GM18951 (cell line): ENCODE data around the gene SYNGR2.

Experiments used
- POLR2A ChIP-seq: IDR thresholded peaks from 4 replicates; pipeline ENCODE4 v1.6.1; 2011; ENCODE audit warnings: mild to moderate bottlenecking; ENCODE audit not compliant: insufficient read length, insufficient read depth; ENCODE audit errors: extremely low read depth
- in situ Hi-C: fragments of 300-500 bp; cut with MboI; formaldehyde crosslinking; loops from one replicate; pipeline ENCODE4 v1.12.0; 2022; ENCODE audit warnings: low sequenced_read_pairs, mixed read lengths, inconsistent platforms; ENCODE audit not compliant: unreplicated experiment

SYNGR2 gene, protein sequence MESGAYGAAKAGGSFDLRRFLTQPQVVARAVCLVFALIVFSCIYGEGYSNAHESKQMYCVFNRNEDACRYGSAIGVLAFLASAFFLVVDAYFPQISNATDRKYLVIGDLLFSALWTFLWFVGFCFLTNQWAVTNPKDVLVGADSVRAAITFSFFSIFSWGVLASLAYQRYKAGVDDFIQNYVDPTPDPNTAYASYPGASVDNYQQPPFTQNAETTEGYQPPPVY

DNA sequence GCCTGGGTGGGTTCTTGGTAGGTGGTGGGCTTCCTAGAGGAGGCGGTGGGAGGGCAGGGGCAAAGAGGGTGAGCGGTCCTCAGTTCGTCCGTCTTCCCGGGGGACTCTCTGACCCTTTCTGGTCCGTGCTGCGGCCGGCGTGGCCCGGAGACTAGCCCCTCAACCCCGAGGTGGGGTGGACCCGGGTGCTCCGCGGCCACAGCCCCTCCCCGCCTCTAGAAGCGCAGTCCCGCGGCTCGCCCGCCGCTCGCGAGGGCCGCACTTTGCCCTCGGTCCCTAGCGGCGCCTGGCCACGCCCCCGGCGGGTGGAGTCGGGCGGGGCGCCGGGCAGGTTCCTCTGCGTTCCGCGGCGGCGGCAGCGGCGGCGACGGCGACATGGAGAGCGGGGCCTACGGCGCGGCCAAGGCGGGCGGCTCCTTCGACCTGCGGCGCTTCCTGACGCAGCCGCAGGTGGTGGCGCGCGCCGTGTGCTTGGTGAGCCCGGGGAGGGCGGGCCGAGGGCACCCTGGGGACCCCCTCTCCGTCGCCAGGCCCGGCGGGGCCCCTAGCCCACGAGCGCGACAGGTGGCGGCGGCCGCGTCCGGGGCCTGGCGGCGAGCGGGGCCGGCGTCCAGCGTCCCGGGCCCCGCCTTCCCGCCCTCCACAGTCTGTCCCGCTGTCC is at the start of gene SYNGR2:
SYNGR2 (plus strand) TSS at position 340 of the 661 bp plus-strand sequence; CDS start at position 376, 36 bp downstream.
- peak; percentile 87 for TF ChIP-seq POLR2A
- in situ Hi-C loops: no loop called here

DNA sequence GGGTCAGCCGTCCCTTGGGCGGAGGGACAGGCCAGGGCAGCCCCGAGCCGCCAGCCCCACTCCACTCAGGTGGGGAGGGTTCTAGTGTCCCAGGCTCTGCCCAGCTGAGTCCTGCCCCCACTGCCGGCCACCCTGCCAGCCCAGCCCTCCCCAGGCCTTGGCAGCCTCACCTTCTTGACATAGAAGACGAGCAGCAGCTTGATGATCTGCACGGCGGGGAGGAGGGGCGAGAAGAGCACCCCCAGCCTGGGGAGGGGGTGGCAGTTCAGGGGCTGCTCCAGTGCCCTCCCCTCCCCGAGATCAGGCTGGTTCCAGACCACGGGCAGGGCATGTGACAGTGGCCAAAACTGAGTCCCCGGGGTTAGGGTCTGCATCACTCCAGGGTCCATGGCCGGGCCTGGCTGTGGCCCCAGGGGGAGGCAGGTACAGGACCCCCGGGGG is 49.6 kb upstream of the SYNGR2 start:
- TF ChIP-seq POLR2A: peak; percentile 39
- in situ Hi-C loops: loop anchor here (5.0 kb wide), 1 partner anchor 63 kb away; no protein-coding TSS in a partner anchor

DNA sequence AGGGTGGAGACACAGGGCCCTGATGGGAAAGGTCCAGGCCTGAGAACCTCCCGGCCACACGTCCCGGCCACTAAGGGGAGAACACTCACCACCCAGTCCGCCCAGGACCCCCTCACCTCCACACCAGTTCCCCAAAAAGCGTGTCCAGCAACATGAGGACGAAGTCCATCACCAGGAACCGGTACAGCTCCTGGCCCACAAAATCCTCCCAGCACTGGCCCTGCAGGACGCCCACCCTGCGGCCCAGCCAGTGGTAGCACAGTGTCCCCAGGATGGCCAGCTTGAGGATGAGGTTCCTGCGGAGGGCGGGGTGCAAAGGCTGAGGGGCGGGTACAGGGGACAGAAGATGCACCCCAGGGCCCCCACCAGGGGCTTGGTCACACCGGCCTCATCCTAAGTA is 47.8 kb upstream of the SYNGR2 start:
- in situ Hi-C loops: no loop called here

DNA sequence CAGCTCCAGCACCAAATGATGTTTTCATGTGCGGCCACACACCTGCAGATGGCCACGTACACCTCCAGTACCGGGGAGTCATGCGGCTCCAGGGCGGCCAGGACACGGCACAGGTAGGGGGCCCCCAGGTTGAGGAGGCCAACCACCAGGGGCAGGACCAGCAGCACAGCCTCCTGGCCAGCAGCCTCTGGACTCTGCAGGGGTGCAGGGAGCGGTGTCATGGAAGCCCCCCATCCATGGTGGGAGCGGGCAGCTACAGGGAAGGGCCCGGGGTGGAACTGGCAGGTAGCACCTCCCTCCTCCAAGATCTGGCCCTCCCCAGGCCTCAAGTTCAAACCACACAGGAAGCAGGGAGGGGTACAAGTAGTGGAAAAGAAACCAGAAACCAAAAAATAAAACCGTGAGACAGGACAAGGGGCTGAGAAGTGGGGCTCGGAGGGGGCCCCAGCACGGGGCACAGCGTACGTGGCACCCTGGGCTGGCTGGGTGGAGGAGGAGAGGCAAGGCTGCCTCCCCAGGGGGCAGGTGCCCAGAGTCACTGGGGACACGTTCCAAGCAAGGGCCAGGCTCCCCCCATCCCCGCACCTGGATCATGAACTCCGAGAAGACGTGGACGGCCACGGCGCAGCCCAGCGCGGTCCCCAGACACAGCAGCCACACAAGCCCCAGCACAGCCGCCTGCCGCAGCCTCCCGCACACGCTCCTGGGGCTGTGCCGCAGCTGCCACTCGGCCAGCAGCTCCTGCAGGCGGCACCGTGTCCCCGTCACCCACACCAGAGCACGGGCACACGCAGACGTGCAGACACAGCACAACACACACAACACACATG is 47.2 kb upstream of the SYNGR2 start:
- peak; percentile 49 for TF ChIP-seq POLR2A
- in situ Hi-C loops: no loop called here

More for the DNA sequence above, 47.8 kb upstream of the SYNGR2 start:
- TF ChIP-seq POLR2A: no peak

DNA sequence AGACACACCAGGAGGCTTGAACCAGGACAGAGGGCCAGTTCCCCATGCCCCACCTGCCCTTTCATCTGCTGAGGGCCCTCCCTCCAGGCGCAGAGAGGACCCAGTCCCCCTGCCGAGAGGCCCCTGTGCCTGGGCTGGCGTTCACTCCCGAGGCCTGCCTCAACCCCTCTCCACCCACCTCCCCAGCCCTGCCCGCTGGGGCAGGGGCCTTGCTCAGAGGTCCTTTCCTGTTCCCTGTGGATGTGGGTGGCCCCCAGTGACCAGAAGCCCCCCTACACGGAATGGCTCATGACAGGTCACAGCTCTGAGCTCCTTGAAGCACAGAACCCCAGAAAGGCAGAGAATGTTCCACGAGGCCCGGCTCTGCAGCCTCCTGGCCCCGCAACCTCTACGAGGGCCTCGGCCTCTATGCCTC is 46.6 kb upstream of the SYNGR2 start:
- in situ Hi-C loops: no loop called here
- TF ChIP-seq POLR2A: no peak

DNA sequence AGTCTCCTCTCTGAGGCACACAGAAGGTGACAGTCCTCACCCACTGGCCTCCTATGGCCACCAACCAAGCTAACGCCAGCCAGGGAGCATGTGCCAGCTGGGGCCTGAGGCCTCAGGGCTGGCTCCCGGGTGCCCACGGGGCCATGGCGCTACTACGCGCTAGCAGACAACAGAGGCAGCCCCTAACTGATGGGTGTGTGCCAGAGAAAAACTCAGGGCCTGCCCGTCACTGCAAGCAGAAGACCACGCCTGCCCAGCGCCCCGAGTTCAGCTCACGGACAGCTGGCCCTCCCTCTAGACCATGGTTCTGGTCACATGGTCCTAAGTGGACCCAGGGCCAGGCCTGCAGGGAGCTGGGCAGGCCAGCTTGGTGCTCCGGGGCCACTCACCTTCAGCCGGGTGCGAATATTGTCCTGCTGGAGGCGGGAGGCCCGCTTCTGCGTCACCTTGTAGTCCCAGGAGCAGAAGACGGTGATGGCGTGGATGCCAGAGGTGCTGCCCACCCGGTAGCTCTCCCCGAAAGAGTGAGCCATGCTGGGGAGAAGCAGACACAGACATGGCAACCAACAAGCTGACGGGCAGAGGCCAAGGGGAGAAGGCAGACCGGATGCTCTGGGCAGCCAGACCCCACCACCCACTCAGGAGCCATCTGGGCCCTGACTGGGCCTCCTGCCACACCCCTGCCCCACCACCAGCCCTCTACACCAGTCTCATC is 46.0 kb upstream of the SYNGR2 start:
- no peak for TF ChIP-seq POLR2A
- in situ Hi-C loops: no loop called here

DNA sequence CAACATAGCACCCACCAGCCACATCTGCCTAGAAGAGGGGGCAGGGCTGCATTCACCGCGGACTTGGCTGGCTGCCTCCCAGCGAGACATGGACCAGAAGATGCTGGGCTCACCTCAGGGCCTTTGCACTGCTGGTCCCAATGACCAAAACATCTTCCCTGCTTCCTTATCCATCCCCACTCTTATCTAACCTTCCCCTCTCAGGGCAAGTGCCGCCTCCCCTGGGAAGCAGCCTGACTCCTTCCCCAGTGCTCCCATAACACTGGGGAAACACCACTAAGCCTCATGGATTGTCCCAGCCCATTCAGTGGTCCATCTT is 45.5 kb upstream of the SYNGR2 start:
- in situ Hi-C loops: no loop called here
- no peak for TF ChIP-seq POLR2A

DNA sequence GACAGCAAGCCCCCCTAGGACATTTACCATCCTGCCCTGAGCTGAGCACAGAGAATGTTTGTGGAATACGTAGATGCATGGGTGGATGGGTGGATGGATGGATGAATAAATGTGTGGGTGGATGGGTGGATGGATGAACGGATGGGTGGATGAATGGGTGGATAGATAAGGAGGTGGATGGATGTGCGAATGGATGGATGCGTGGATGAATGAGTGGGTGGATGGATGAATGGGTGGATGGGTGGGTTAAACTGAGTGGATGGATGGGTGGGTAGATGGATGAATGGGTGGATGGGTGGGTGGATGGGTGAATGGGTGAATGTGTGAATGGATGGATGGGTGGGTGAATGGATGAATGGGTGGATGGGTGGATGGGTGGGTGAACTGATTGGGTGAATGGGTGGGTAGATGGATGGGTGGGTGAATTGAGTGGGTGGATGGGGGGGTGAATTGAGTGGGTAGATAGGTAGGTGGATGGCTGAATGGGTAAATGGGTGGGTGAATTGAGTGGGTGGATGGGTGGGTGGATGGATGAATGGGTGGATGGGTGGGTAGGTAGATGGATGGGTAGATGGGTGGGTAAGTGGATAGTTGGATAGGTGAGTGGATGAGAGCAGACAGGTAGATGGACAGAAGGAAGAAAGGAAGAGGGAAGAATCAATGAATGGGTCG is 45.0 kb upstream of the SYNGR2 start:
- in situ Hi-C loops: no loop called here
- no peak for TF ChIP-seq POLR2A

DNA sequence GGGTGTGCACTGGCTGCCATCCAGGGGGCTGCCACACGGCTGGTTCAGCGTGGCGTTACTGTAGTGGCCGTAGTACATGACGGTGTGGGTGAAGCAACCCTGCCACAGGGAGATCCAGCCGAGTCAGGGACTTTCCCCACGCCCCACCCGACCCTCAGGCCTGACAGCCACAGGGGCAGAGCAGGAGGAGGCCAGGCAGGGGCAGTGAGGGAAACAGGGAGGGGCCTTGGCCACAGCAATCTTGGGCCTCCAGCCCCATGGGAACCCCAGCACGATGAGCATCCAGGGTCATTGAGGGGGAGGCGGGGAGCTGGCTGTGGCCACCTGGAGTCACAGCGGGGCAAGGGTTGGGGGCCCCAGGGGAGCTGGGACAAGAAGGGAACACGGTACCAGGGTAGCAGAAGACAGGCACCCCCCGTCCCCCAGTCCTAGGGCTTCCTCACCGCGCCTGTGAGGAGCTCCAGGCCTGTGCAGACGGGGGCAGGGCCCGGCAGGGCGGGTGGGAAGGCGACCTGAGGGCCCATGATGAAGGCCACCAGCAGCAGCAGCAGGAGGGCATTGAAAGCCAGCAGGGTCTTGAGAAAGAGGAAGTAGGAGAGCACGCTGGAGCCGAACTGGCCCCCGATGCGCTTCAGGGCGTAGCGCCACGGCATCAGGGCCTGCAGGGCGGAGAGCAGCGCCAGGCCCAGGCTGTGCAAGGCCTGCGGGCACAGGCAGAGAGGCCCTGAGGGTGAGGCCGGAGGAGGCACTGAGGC is 44.1 kb upstream of the SYNGR2 start:
- in situ Hi-C loops: no loop called here
- peak; percentile 31 for TF ChIP-seq POLR2A

DNA sequence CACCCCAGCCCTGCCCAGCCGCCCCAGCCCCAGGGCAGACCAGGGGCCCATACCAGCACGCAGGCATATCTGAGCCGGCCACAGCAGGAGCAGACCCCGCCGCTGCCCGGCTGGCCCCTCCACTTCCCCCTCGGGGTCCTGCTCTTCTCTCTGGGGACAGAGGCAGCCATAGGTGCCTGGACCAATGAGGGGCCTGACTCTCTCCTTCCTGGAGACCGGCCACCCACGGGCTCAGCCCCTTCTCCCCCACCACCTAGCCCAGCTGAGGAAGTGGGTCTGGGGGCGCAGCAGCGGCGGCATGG is 43.6 kb upstream of the SYNGR2 start:
- no peak for TF ChIP-seq POLR2A
- in situ Hi-C loops: no loop called here

DNA sequence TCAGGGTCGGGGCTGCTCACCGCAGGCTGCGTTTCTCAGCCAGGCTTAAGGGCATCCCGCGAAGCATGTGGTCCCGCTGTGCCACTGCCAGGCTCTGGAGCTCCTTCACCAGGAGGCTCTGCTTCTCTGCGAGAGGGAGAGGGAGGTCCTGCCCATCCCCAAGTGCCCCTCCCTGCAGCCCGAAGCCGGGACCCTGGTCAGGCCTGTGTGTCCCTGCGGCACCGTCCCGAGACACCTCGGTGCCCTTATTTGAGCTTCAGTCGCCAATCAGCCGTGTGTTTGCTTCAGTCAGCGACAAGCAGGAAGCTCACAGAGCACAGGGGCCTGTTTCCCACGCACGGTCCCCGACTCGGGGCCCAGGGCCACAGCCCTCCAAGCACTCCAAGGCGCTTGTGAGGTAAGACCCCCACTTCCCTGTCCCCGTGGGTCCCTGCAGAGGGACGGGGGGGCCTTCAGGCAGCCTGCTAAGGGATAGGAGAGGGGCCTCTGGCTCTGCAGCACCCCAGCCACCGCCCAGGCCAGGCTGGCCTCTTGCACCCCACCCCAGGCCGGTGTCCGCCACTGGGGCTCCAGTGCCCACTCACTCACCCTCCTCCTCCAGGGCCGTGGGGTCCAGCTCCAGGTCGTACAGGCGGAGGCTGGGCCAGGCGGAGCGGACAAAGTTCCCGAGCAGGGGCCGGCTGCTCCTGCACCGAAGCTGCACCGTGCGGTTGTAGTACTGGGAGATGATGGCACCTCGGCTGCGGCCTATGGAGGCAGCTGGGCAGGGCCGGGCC is 43.1 kb upstream of the SYNGR2 start:
- no peak for TF ChIP-seq POLR2A
- in situ Hi-C loops: no loop called here
